PC-9 (cell line): Measurements from ENCODE around the gene OCA2.

Experiments used
- CTCF ChIP-seq: fragments of 200-600 bp; sonication (generic); conservative IDR thresholded peaks from 2 replicates; pipeline ENCODE4 v1.6.1; 2017; ENCODE audit warnings: mixed run types, antibody characterized with exemption, mild to moderate bottlenecking, moderate library complexity
- EZH2 ChIP-seq: fragments of 200-600 bp; sonication (generic); IDR thresholded peaks from 2 replicates; pipeline ENCODE4 v1.8.0; 2017; ENCODE audit warnings: antibody characterized with exemption, low read depth

DNA sequence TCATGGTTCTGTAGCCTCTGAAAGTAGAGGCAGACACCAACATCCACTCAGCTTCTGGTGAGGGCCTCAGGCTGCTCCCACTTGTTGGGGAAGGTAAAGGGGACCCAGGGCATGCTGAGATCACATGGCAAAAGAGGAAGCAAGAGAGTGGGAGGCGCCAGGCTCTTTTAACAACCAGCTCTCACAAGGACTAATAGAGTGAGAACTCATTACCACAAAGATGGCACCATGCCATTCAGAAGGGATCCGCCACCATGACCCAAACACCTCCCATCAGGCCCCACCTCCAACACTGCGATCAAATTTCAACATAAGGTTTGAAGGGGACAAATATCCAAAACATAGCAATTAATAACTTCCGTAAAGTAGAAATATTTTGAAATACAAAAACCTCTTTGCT is 192.3 kb downstream of the OCA2 start:
- TF ChIP-seq CTCF, result no peak
- no peak for TF ChIP-seq EZH2
